ENCODE results near the gene SMC4.

DNA sequence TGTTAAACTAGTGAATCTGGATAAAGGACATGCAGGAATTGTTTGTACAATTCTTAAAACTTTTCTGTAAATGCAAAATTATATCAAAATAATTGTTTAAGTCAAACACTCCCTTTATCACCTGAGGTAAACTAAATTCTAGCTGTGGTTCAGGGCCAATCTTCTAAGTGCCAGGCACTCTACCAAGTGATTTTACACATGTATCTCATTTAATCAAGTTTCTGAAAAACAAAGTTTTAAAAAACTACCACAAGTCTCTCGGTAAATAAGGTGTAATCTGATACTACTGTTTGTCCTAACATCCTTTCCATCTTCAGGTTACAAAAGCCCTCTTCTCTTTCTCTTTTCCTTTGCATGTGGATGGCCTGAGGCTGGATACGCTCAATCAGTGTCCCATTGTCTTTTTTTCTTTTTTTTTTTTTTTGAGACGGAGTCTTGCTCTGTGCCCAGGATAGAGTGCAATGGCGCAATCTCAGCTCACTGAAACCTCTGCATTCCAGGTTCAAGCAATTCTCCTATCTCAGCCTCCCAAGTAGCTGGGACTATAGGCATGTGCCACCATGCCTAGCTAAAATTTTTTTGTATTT is 19.7 kb upstream of the SMC4 start:
- TF ChIP-seq, protein P1, sequence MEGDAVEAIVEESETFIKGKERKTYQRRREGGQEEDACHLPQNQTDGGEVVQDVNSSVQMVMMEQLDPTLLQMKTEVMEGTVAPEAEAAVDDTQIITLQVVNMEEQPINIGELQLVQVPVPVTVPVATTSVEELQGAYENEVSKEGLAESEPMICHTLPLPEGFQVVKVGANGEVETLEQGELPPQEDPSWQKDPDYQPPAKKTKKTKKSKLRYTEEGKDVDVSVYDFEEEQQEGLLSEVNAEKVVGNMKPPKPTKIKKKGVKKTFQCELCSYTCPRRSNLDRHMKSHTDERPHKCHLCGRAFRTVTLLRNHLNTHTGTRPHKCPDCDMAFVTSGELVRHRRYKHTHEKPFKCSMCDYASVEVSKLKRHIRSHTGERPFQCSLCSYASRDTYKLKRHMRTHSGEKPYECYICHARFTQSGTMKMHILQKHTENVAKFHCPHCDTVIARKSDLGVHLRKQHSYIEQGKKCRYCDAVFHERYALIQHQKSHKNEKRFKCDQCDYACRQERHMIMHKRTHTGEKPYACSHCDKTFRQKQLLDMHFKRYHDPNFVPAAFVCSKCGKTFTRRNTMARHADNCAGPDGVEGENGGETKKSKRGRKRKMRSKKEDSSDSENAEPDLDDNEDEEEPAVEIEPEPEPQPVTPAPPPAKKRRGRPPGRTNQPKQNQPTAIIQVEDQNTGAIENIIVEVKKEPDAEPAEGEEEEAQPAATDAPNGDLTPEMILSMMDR (IDR thresholded peaks at IDR 0.05) = no peak
- TF ChIP-seq POLR2A (IDR thresholded peaks at IDR 0.05) = no peak

Measured in testis (tissue), 2 donors.